Neural progenitor cell (in vitro differentiated cells): ENCODE results near the gene PRSS22. TPM values are rescaled to one million over a fixed set of nuclear protein-coding genes. Genes with fewer than 3 reads are reported as not detected.

Source experiments
- DNase-seq: peaks from one replicate; pipeline ENCODE4 v3.0.0-alpha.2; 2016; ENCODE audit warnings: low spot score
- H2AFZ ChIP-seq: fragments of 200-600 bp; sonication (generic); replicated peaks from 2 replicates; pipeline ENCODE4 v1.6.1; 2016; ENCODE audit warnings: antibody characterized with exemption
- H3F3A ChIP-seq: fragments of 200-600 bp; sonication (generic); 2 replicates; pipeline ENCODE4 v1.6.1; 2016; ENCODE audit warnings: antibody characterized with exemption, low read depth
- H3K27ac ChIP-seq: fragments of 200-600 bp; sonication (generic); 2 replicates; pipeline ENCODE4 v1.5.1; 2016; ENCODE audit warnings: mild to moderate bottlenecking
- H3K27me3 ChIP-seq: fragments of 200-600 bp; sonication (generic); 2 replicates; pipeline ENCODE4 v1.6.1; 2016; ENCODE audit warnings: mild to moderate bottlenecking, moderate library complexity
- H3K36me3 ChIP-seq: fragments of 200-600 bp; sonication (generic); 2 replicates; pipeline ENCODE4 v1.5.1; 2016
- H3K4me1 ChIP-seq: fragments of 200-600 bp; sonication (generic); 2 replicates; pipeline ENCODE4 v1.6.1; 2016; ENCODE audit warnings: mixed run types
- H3K4me2 ChIP-seq: fragments of 200-600 bp; sonication (generic); 2 replicates; pipeline ENCODE4 v1.6.1; 2016
- H3K4me3 ChIP-seq: fragments of 200-600 bp; sonication (generic); 2 replicates; pipeline ENCODE4 v1.5.1; 2016
- H3K79me2 ChIP-seq: fragments of 200-600 bp; sonication (generic); 2 replicates; pipeline ENCODE4 v1.6.1; 2016; ENCODE audit warnings: low read depth
- H3K9ac ChIP-seq: fragments of 200-600 bp; sonication (generic); 2 replicates; pipeline ENCODE4 v1.6.1; 2016
- H3K9me3 ChIP-seq: fragments of 200-600 bp; sonication (generic); 2 replicates; pipeline ENCODE4 v1.5.1; 2016; ENCODE audit warnings: low read depth
- H4K20me1 ChIP-seq: fragments of 200-600 bp; sonication (generic); 2 replicates; pipeline ENCODE4 v1.6.1; 2016; ENCODE audit warnings: low read depth
- H3K27ac Mint-ChIP-seq: 3 replicates; pipeline ENCODE4 v1.8.0; 2021; ENCODE audit warnings: mixed read lengths
- H3K27me3 Mint-ChIP-seq: 2 replicates; pipeline ENCODE4 v1.8.0; 2022; ENCODE audit warnings: low read depth, mild to moderate bottlenecking, inconsistent platforms, moderate library complexity, mixed read lengths; ENCODE audit not compliant: insufficient read depth
- H3K36me3 Mint-ChIP-seq: 3 replicates; pipeline ENCODE4 v1.8.0; 2021; ENCODE audit warnings: mixed read lengths
- H3K4me1 Mint-ChIP-seq: 3 replicates; pipeline ENCODE4 v1.8.0; 2021; ENCODE audit warnings: mixed read lengths
- H3K4me3 Mint-ChIP-seq: 3 replicates; pipeline ENCODE4 v1.8.0; 2021; ENCODE audit warnings: mild to moderate bottlenecking, moderate library complexity, mixed read lengths
- H3K9me3 Mint-ChIP-seq: 3 replicates; pipeline ENCODE4 v1.8.0; 2020; ENCODE audit warnings: mixed read lengths
- EZH2 ChIP-seq: fragments of 200-600 bp; sonication (generic); IDR thresholded peaks from 2 replicates; pipeline ENCODE4 v1.6.1; 2017; ENCODE audit warnings: antibody characterized with exemption, mild to moderate bottlenecking, moderate library complexity
- EZH2phosphoT487 ChIP-seq: fragments of 200-600 bp; sonication (generic); IDR thresholded peaks from 2 replicates; pipeline ENCODE4 v1.6.1; 2017; ENCODE audit warnings: antibody characterized with exemption
- total RNA-seq: library from RNA; depleted of rRNA; stranded (reverse); fragments of >200 nt; gene quantifications from 2 replicates; pipeline ENCODE4 v1.2.3, GENCODE V29; 2015; ENCODE audit warnings: low replicate concordance
- TF ChIP-seq, protein P1 (sequence below): fragments of 200-600 bp; sonication (generic); IDR thresholded peaks from 2 replicates; pipeline ENCODE4 v1.5.1; 2017; ENCODE audit warnings: antibody characterized with exemption, mild to moderate bottlenecking

PRSS22 gene
- total RNA-seq, 1 donor from 2014 or later, result not detected

DNA sequence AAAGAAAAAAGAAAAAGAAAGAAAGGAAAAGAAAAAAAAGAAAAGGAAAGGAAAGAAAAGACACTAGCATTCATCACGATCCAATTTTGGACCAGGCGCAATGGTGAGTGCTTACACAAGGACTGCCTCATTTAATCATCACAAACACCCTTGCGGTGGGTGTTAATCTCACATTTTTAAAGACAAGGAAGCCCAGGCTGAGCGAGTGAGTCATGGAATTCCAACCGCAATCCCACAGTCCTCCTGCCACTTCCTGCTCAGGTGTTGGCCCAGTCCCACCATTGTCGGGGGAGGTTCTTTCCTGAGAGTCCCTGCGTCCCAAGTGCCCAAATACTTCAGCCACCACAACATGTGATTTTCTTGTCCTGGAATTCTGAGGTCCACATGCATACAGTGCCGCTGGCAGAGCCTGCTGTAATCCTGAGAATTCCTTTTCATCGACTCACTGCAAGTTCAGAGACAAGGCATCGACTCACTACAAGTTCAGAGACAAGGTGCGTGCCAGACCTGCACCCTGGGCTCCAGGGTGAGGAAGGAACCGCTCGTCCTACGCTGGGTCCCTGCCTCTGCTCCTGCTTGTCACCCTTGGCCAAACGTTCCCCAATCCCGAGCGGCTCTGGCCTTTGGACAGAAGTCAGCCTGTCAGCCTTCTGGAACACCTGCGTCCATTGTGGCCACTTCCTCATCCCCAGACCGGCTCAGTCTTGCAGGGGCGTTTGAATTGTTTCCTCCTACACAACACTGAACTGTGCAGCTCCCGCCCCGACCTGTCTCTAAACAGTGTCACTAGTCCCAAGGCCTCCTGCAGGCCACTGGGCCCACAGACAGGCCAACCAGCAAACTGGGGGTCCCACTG lies 22.1 kb downstream of the PRSS22 start:
- DNase-seq, result no peak
- Histone ChIP-seq H3K9ac (no peak overlapping the region), H2AFZ (no peak overlapping the region)

DNA sequence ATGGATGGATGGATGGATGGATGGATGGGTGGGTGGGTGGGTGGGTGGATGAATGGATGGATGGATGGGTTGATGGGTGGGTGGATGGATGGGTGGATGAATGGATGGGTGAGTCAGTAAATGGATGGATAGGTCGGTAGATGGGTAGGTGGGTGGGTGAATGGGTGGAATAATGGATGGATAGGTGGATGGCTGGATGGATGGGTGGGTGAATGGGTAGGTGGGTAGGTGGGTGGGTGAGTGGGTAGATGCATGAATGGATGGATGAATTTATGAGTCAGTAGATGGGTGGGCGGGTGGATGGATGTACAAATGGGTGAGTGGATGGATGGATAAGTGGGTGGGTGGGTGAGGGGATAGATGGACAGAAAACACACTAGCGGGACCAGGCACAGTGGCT lies 23.0 kb downstream of the PRSS22 start:
- Mint-ChIP-seq H3K27me3 (peaks cover 17% of the 10 kb centered on the region), H3K4me1 (peaks cover 15% of the 10 kb centered on the region), H3K27ac (no peak overlapping the region), H3K36me3 (no peaks in the 10 kb centered on the region), H3K4me3 (no peak overlapping the region), H3K9me3 (no peaks in the 10 kb centered on the region)
- Histone ChIP-seq H3K79me2 (no peaks in the 10 kb centered on the region), H4K20me1 (no peaks in the 10 kb centered on the region), H3K9me3 (no peaks in the 10 kb centered on the region), H2AFZ (no peak overlapping the region), H3K4me2 (no peak overlapping the region), H3K9ac (no peak overlapping the region), H3K4me3 (no peak overlapping the region), H3K36me3 (no peaks in the 10 kb centered on the region), H3K4me1 (no peaks in the 10 kb centered on the region), H3K27me3 (peaks cover 6% of the 10 kb centered on the region), H3K27ac (no peak overlapping the region), H3F3A (no peaks in the 10 kb centered on the region)
- no peak for TF ChIP-seq EZH2
- no peak for DNase-seq

More for the DNA sequence above, 22.1 kb downstream of the PRSS22 start:
- Mint-ChIP-seq H3K27ac (no peak overlapping the region), H3K4me3 (no peak overlapping the region), H3K27me3 (peaks cover 17% of the 10 kb centered on the region), H3K4me1 (peaks cover 15% of the 10 kb centered on the region), H3K9me3 (no peaks in the 10 kb centered on the region), H3K36me3 (no peaks in the 10 kb centered on the region)
- no peak overlapping the region for H3K4me2 ChIP-seq
- H3K4me3 ChIP-seq, result no peak overlapping the region
- no peaks in the 10 kb centered on the region for H3F3A ChIP-seq
- peaks cover 6% of the 10 kb centered on the region for H3K27me3 ChIP-seq
- no peak for TF ChIP-seq EZH2
- TF ChIP-seq, protein P1, sequence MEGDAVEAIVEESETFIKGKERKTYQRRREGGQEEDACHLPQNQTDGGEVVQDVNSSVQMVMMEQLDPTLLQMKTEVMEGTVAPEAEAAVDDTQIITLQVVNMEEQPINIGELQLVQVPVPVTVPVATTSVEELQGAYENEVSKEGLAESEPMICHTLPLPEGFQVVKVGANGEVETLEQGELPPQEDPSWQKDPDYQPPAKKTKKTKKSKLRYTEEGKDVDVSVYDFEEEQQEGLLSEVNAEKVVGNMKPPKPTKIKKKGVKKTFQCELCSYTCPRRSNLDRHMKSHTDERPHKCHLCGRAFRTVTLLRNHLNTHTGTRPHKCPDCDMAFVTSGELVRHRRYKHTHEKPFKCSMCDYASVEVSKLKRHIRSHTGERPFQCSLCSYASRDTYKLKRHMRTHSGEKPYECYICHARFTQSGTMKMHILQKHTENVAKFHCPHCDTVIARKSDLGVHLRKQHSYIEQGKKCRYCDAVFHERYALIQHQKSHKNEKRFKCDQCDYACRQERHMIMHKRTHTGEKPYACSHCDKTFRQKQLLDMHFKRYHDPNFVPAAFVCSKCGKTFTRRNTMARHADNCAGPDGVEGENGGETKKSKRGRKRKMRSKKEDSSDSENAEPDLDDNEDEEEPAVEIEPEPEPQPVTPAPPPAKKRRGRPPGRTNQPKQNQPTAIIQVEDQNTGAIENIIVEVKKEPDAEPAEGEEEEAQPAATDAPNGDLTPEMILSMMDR, result no peak
- no peak for TF ChIP-seq EZH2phosphoT487
- H3K36me3 ChIP-seq, result no peaks in the 10 kb centered on the region
- no peak overlapping the region for H3K27ac ChIP-seq
- no peaks in the 10 kb centered on the region for H3K4me1 ChIP-seq
- no peaks in the 10 kb centered on the region for H3K9me3 ChIP-seq
- no peaks in the 10 kb centered on the region for H3K79me2 ChIP-seq
- H4K20me1 ChIP-seq, result no peaks in the 10 kb centered on the region

DNA sequence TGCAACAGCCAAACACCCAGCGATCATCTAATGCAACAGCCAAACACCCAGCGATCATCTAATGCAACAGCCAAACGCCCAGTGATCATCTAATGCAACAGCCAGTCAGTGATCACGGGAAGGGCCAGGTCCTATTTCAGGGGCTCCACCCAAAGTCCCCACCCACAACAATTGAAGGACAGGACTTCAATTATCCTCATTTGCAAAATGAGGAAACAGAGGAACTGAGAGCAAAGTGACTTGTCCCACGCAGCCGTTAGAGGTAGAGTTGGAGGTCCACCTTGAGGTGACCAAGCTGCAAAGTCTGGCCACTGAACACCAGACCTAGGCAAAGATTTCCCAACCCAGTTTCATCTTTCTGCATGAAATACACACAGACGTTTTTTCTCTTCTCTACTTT lies 24.2 kb downstream of the PRSS22 start:
- Mint-ChIP-seq H3K4me1 (peaks cover 15% of the 10 kb centered on the region), H3K4me3 (no peak overlapping the region), H3K9me3 (no peaks in the 10 kb centered on the region), H3K27me3 (peaks cover 16% of the 10 kb centered on the region), H3K36me3 (no peaks in the 10 kb centered on the region), H3K27ac (no peak overlapping the region)
- H3K27me3 ChIP-seq, result peaks cover 6% of the 10 kb centered on the region
- H2AFZ ChIP-seq, result no peak overlapping the region
- H3K4me3 ChIP-seq, result no peak overlapping the region
- H4K20me1 ChIP-seq, result no peaks in the 10 kb centered on the region
- no peaks in the 10 kb centered on the region for H3K36me3 ChIP-seq
- no peaks in the 10 kb centered on the region for H3K9me3 ChIP-seq
- H3F3A ChIP-seq, result no peaks in the 10 kb centered on the region
- no peaks in the 10 kb centered on the region for H3K4me1 ChIP-seq
- H3K9ac ChIP-seq, result no peak overlapping the region
- H3K4me2 ChIP-seq, result no peak overlapping the region
- TF ChIP-seq, protein P1, result no peak
- no peak for TF ChIP-seq EZH2phosphoT487
- TF ChIP-seq EZH2, result no peak
- H3K79me2 ChIP-seq, result no peaks in the 10 kb centered on the region
- no peak overlapping the region for H3K27ac ChIP-seq
- no peak for DNase-seq

DNA sequence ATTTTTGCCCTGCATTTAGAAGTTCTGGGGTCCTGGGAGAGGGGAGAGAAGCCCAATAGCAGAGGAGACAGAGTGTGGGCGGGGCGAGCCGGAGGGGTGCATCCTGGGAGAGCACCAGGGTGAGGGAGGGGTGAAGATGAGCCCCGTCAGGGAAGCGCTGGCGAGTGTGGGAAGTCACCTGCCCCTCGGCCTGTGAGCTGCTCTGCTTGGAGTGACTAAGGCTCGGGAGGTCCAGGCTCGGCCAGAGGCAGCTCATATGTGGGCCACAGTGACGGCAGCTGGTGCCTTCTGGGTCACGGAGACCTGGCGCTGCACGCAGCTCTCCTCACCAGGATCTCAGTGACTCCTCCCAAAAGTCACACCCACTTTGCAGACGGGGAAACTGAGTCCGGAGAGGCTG lies 26.8 kb downstream of the PRSS22 start:
- Histone ChIP-seq H3K9me3 (no peaks in the 10 kb centered on the region), H4K20me1 (no peaks in the 10 kb centered on the region), H3K27ac (no peak overlapping the region), H3K79me2 (no peaks in the 10 kb centered on the region), H3F3A (no peaks in the 10 kb centered on the region), H2AFZ (no peak overlapping the region), H3K4me2 (no peak overlapping the region), H3K27me3 (no peaks in the 10 kb centered on the region), H3K4me3 (no peak overlapping the region), H3K36me3 (no peaks in the 10 kb centered on the region), H3K9ac (no peak overlapping the region), H3K4me1 (no peaks in the 10 kb centered on the region)
- no peak for DNase-seq
- H3K4me1 Mint-ChIP-seq, result peaks cover 6% of the 10 kb centered on the region
- no peak overlapping the region for H3K4me3 Mint-ChIP-seq
- no peak overlapping the region for H3K27ac Mint-ChIP-seq
- no peaks in the 10 kb centered on the region for H3K9me3 Mint-ChIP-seq
- no peaks in the 10 kb centered on the region for H3K36me3 Mint-ChIP-seq
- peaks cover 6% of the 10 kb centered on the region for H3K27me3 Mint-ChIP-seq
- TF ChIP-seq, protein P1, result no peak
- TF ChIP-seq EZH2 (no peak), EZH2phosphoT487 (no peak)
